Endothelial cell of umbilical vein (primary cell): ENCODE measurements around the gene ADA. TPM values are rescaled to one million over a fixed set of nuclear protein-coding genes. Genes with fewer than 3 reads are reported as not detected.

Source experiments
- BruUV-seq: library from RNA; stranded (reverse); fragments of 400-500 nt; replicated peaks from 2 replicates; lab custom pipeline; 2021; lab: Mats Ljungman, UMichigan
- CTCF ChIA-PET: fragments of 300-600, 350-600 bp; sonication (Branson Sonifier 250); formaldehyde crosslinking; loops from one replicate; lab custom pipeline; 2021; ENCODE audit warnings: antibody characterized with exemption, inconsistent platforms; lab: Charles Lee
- POLR2A ChIA-PET: fragments of 300-600, 350-600 bp; sonication (Branson Sonifier 250); formaldehyde crosslinking; loops from one replicate; lab custom pipeline; 2021; ENCODE audit warnings: antibody characterized with exemption, inconsistent platforms; lab: Charles Lee
- DNase-seq: peaks from one replicate; pipeline ENCODE4 v3.0.0-alpha.2; 2011; ENCODE audit warnings: low read depth, low spot score
- FAIRE-seq: peaks from 2 replicates; lab custom pipeline; 2011; peaks lifted over from hg19 to GRCh38; lab: Jason Lieb, UNC
- H2AFZ ChIP-seq: 2 replicates; pipeline ENCODE4 v1.6.0; 2012; ENCODE audit warnings: low read depth, low read length, control low read depth, inconsistent platforms
- H3K27ac ChIP-seq: 2 replicates; pipeline ENCODE4 v1.5.1; 2011; ENCODE audit warnings: low read depth, mild to moderate bottlenecking, control low read depth, low read length, moderate library complexity; ENCODE audit not compliant: insufficient read depth
- H3K27me3 ChIP-seq, 2 experiments: 2 replicates each; pipeline versions ENCODE4 v1.6.0 to v1.6.1; 2011; ENCODE audit warnings: low read length in 2 of 2, mixed read lengths in 1 of 2; ENCODE audit not compliant: control insufficient read depth in 2 of 2, insufficient read depth in 2 of 2
- H3K36me3 ChIP-seq, 2 experiments: 2 replicates in 1 of 2; 3 replicates in 1 of 2; pipeline ENCODE4 v1.5.1; 2011; ENCODE audit warnings: low read length in 2 of 2, mild to moderate bottlenecking in 1 of 2, moderate library complexity in 1 of 2; ENCODE audit not compliant: control insufficient read depth in 2 of 2, insufficient read depth in 2 of 2; ENCODE audit errors: extremely low read depth in 1 of 2
- H3K4me1 ChIP-seq: 3 replicates; pipeline ENCODE4 v1.5.1; 2011; ENCODE audit warnings: mild to moderate bottlenecking, low read length; ENCODE audit not compliant: control insufficient read depth, insufficient read depth; ENCODE audit errors: extremely low read depth
- H3K4me2 ChIP-seq: 2 replicates; pipeline ENCODE4 v1.6.1; 2011; ENCODE audit warnings: low read length, control low read depth, mixed read lengths; ENCODE audit not compliant: insufficient read depth
- H3K4me3 ChIP-seq, 3 experiments: fragments of 200-600 bp in 1 of 3; sonication (generic), shearing (Covaris generic) in 1 of 3; replicated peaks in 1 of 3; 2 replicates each; pipeline ENCODE4 v1.5.1; 2011 to 2016; ENCODE audit warnings: control low read depth in 3 of 3, low read length in 3 of 3, mild to moderate bottlenecking in 2 of 3, inconsistent platforms in 1 of 3, low read depth in 1 of 3, moderate library complexity in 1 of 3; ENCODE audit not compliant: insufficient read depth in 1 of 3
- H3K79me2 ChIP-seq: 2 replicates; pipeline ENCODE4 v1.6.0; 2012; ENCODE audit warnings: low read length, inconsistent platforms; ENCODE audit not compliant: control insufficient read depth, insufficient read depth
- H3K9ac ChIP-seq: replicated peaks from 2 replicates; pipeline ENCODE3; 2011; ENCODE audit warnings: low read length, control low read depth; ENCODE audit not compliant: insufficient read depth; ENCODE audit errors: extremely low read depth
- H3K9me1 ChIP-seq: replicated peaks from 3 replicates; pipeline ENCODE4 v1.6.0; 2011; ENCODE audit warnings: mild to moderate bottlenecking, low read length; ENCODE audit not compliant: control insufficient read depth, insufficient read depth; ENCODE audit errors: extremely low read depth
- H3K9me3 ChIP-seq: replicated peaks from 2 replicates; pipeline ENCODE4 v1.5.1; 2012; ENCODE audit warnings: low read length, inconsistent platforms; ENCODE audit not compliant: control insufficient read depth, insufficient read depth
- H4K20me1 ChIP-seq: replicated peaks from 2 replicates; pipeline ENCODE3; 2011; ENCODE audit warnings: mild to moderate bottlenecking, low read length; ENCODE audit not compliant: control insufficient read depth, insufficient read depth; ENCODE audit errors: extremely low read depth
- CTCF ChIP-seq, 2 donors: IDR thresholded peaks; 1 replicate in 1 of 2; 2 replicates in 1 of 2; pipeline ENCODE4 v1.5.1; 2011; ENCODE audit warnings: low read length in 2 of 2, mild to moderate bottlenecking in 2 of 2, moderate library complexity in 2 of 2, control low read depth in 1 of 2, inconsistent platforms in 1 of 2, low read depth in 1 of 2; ENCODE audit not compliant: insufficient read depth in 1 of 2; ENCODE audit errors: extremely low read depth in 1 of 2
- EZH2 ChIP-seq: IDR thresholded peaks from 2 replicates; pipeline ENCODE4 v1.6.1; 2012; ENCODE audit warnings: borderline replicate concordance, low read depth, mild to moderate bottlenecking, moderate library complexity, low read length, inconsistent platforms; ENCODE audit not compliant: severe bottlenecking
- FOS ChIP-seq: IDR thresholded peaks from 2 replicates; pipeline ENCODE4 v1.6.1; 2011; ENCODE audit warnings: mild to moderate bottlenecking, low read length, moderate library complexity, borderline replicate concordance; ENCODE audit not compliant: insufficient read depth
- GATA2 ChIP-seq: IDR thresholded peaks from 2 replicates; pipeline ENCODE4 v1.7.0; 2011; ENCODE audit warnings: low read depth, mild to moderate bottlenecking, moderate library complexity, mixed read lengths, low read length; ENCODE audit not compliant: insufficient read length, insufficient read depth
- JUN ChIP-seq: IDR thresholded peaks from 2 replicates; pipeline ENCODE4 v1.6.1; 2011; ENCODE audit warnings: borderline replicate concordance, low read depth; ENCODE audit not compliant: insufficient read length, insufficient read depth
- MAX ChIP-seq: IDR thresholded peaks from 2 replicates; pipeline ENCODE4 v1.6.1; 2011; ENCODE audit not compliant: insufficient read depth, insufficient read length
- MYC ChIP-seq: IDR thresholded peaks from one replicate; pipeline ENCODE4 v1.6.1; 2011; ENCODE audit warnings: mild to moderate bottlenecking, low read depth, low read length
- POLR2A ChIP-seq: IDR thresholded peaks from 2 replicates; pipeline ENCODE4 v1.6.1; 2012; ENCODE audit warnings: low read depth, mild to moderate bottlenecking, control low read depth, low read length
- POLR2AphosphoS5 ChIP-seq: IDR thresholded peaks from 2 replicates; pipeline ENCODE4 v1.6.1; 2012; ENCODE audit warnings: low read depth, mild to moderate bottlenecking, control low read depth, low read length, moderate library complexity; ENCODE audit not compliant: insufficient read depth
- dilution Hi-C: fragments of 300-500 bp; cut with MboI; formaldehyde crosslinking; loops from one replicate; pipeline ENCODE4 v1.15.0; 2019; ENCODE audit warnings: low sequenced_read_pairs; ENCODE audit not compliant: extremely low pct_ligation_motif_present
- intact Hi-C: fragments of 100-400 bp; cut with micrococcal nuclease; formaldehyde crosslinking; loops from one replicate; pipeline ENCODE4 v1.10.0; 2022
- polyA plus RNA-seq, 4 experiments: library from polyadenylated mRNA; depleted of rRNA in 3 of 4; stranded (reverse) in 3 of 4; unstranded in 1 of 4; fragments of >200 nt; gene quantifications; 2 replicates each; pipeline versions ENCODE4 v1.2.1 to v1.2.3, GENCODE V29; 2011 to 2012; ENCODE audit warnings: missing spikeins in 1 of 4
- total RNA-seq: library from RNA; stranded (reverse); gene quantifications from 2 replicates; pipeline ENCODE4 v1.2.3, GENCODE V29; 2021

The ADA gene
- total and polyA plus RNA-seq, 2 donors (not counting 3 experiments of a cell fraction or from before 2014, with no cell fraction given): 26.3 to 33.1 TPM

GRCh38 chr20:44633872-44634600 is 17.5 kb downstream of the ADA start:
- POLR2A ChIA-PET: no interaction called here
- dilution Hi-C loops: no loop called here
- Histone ChIP-seq H4K20me1 (no peaks in the 10 kb centered on the region), H3K79me2 (no peaks in the 10 kb centered on the region), H3K4me2 (no peak overlapping the region), H3K9ac (no peak overlapping the region), H3K4me3 (no peak overlapping the region), H3K27ac (no peak overlapping the region), H3K27me3 (no peaks in the 10 kb centered on the region), H2AFZ (no peak overlapping the region), H3K9me1 (no peaks in the 10 kb centered on the region), H3K4me1 (no peaks in the 10 kb centered on the region), H3K9me3 (no peaks in the 10 kb centered on the region), H3K36me3 (peaks cover 0 to 2% of the 10 kb centered on the region in 2 experiments)
- no peak for DNase-seq
- CTCF ChIA-PET: interaction anchor here (1.0 to 1.6 kb wide), 2 partner anchors 9 to 14 kb away, joined by 3 to 4 read pairs; no protein-coding TSS in a partner anchor
- intact Hi-C loops: no loop called here
- BruUV-seq: no TSS peak
- no peak for TF ChIP-seq POLR2AphosphoS5
- TF ChIP-seq MYC: no peak
- TF ChIP-seq EZH2: no peak
- no peak for TF ChIP-seq POLR2A
- TF ChIP-seq MAX: no peak
- no peak for TF ChIP-seq CTCF (IDR thresholded peaks at IDR 0.05; ENCODE audit: extremely low read depth in 1 of 2, insufficient read depth in 1 of 2, low read depth in 1 of 2, low read length in 2 of 2)
- TF ChIP-seq FOS: no peak
- no peak for TF ChIP-seq JUN
- TF ChIP-seq GATA2: no peak
- FAIRE-seq: no peak
